Activated naive CD8-positive, alpha-beta T cell treated with anti-CD3 and anti-CD28 coated beads, Interleukin-2, amount 10 ng/mL, durations not matched to agents 7 days and 5 days (primary cell): ENCODE results near the gene TSPAN5. TPM values are rescaled to one million over a fixed set of nuclear protein-coding genes. Genes with fewer than 3 reads are reported as not detected.

Experiments used
- ATAC-seq: fragments of 150-1000 bp; cut with Tn5 transposase; one replicate; pipeline ENCODE4 v1.10.0; 2021; ENCODE audit warnings: low read depth, moderate library complexity
- POLR2A ChIA-PET: fragments of 350-600 bp; sonication (Branson Sonifier 250); formaldehyde crosslinking; loops from one replicate; lab custom pipeline; 2021; ENCODE audit warnings: antibody characterized with exemption; lab: Charles Lee
- DNase-seq: peaks from one replicate; pipeline ENCODE4 v3.0.0; 2021
- H3K27ac Mint-ChIP-seq: one replicate; pipeline ENCODE4 v1.8.0; 2022; ENCODE audit warnings: mild to moderate bottlenecking, mixed read lengths
- H3K27me3 Mint-ChIP-seq: one replicate; pipeline ENCODE4 v1.8.0; 2022; ENCODE audit warnings: mild to moderate bottlenecking, moderate library complexity, mixed read lengths
- H3K36me3 Mint-ChIP-seq: one replicate; pipeline ENCODE4 v1.8.0; 2021; ENCODE audit warnings: mild to moderate bottlenecking, mixed read lengths
- H3K4me1 Mint-ChIP-seq: one replicate; pipeline ENCODE4 v1.8.0; 2021; ENCODE audit warnings: mixed read lengths
- H3K4me3 Mint-ChIP-seq: one replicate; pipeline ENCODE4 v1.8.0; 2022; ENCODE audit warnings: mild to moderate bottlenecking, moderate library complexity, mixed read lengths
- H3K9me3 Mint-ChIP-seq: one replicate; pipeline ENCODE4 v1.8.0; 2021; ENCODE audit warnings: mixed read lengths
- total RNA-seq, 2 experiments: library from RNA; stranded (reverse); gene quantifications; one replicate each; pipeline ENCODE4 v1.2.3, GENCODE V29; 2021

TSPAN5 gene
- total RNA-seq, 2 experiments from 2014 or later = 19.8 to 21.4 TPM

- POLR2A ChIA-PET = no interaction called here
- Mint-ChIP-seq H3K4me1 (peaks cover 8% of the 10 kb centered on the region), H3K27ac (no peak overlapping the region), H3K36me3 (peaks cover 41% of the 10 kb centered on the region), H3K27me3 (no peaks in the 10 kb centered on the region), H3K9me3 (peaks cover 1% of the 10 kb centered on the region), H3K4me3 (no peak overlapping the region)
- DNase-seq = no peak
- no peak for ATAC-seq
These were observed 85.7 kb downstream of the TSPAN5 start for GRCh38 chr4:98572697-98573096.

- H3K36me3 Mint-ChIP-seq = peaks cover 38% of the 10 kb centered on the region
- POLR2A ChIA-PET = no interaction called here
- H3K27ac Mint-ChIP-seq = no peak overlapping the region
- peaks cover 1% of the 10 kb centered on the region for H3K9me3 Mint-ChIP-seq
- no peak for ATAC-seq
- DNase-seq = no peak
- H3K27me3 Mint-ChIP-seq = no peaks in the 10 kb centered on the region
- H3K4me1 Mint-ChIP-seq = peaks cover 11% of the 10 kb centered on the region
- H3K4me3 Mint-ChIP-seq = no peak overlapping the region
These were observed 87.1 kb downstream of the TSPAN5 start for GRCh38 chr4:98571161-98571786.

GRCh38 chr4:98570151-98570797 lies 88.1 kb downstream of the TSPAN5 start:
- no peak for ATAC-seq
- H3K36me3 Mint-ChIP-seq = peaks cover 33% of the 10 kb centered on the region
- H3K27me3 Mint-ChIP-seq = no peaks in the 10 kb centered on the region
- no peaks in the 10 kb centered on the region for H3K9me3 Mint-ChIP-seq
- peaks cover 11% of the 10 kb centered on the region for H3K4me1 Mint-ChIP-seq
- no peak overlapping the region for H3K4me3 Mint-ChIP-seq
- DNase-seq = no peak
- no peak overlapping the region for H3K27ac Mint-ChIP-seq
- POLR2A ChIA-PET = no interaction called here

GRCh38 chr4:98568941-98569663 lies 89.3 kb downstream of the TSPAN5 start:
- peaks cover 25% of the 10 kb centered on the region for H3K36me3 Mint-ChIP-seq
- POLR2A ChIA-PET = no interaction called here
- H3K27ac Mint-ChIP-seq = no peak overlapping the region

GRCh38 chr4:98567611-98568010 lies 90.8 kb downstream of the TSPAN5 start:
- ATAC-seq (no peak), DNase-seq (no peak)
- H3K9me3 Mint-ChIP-seq = no peaks in the 10 kb centered on the region
- POLR2A ChIA-PET = no interaction called here
- no peaks in the 10 kb centered on the region for H3K27me3 Mint-ChIP-seq
- no peak overlapping the region for H3K4me3 Mint-ChIP-seq
- no peak overlapping the region for H3K27ac Mint-ChIP-seq
- H3K36me3 Mint-ChIP-seq = peaks cover 18% of the 10 kb centered on the region
- peaks cover 13% of the 10 kb centered on the region for H3K4me1 Mint-ChIP-seq

More at GRCh38 chr4:98568941-98569663, 89.3 kb downstream of the TSPAN5 start:
- DNase-seq = no peak
- no peaks in the 10 kb centered on the region for H3K9me3 Mint-ChIP-seq
- no peak overlapping the region for H3K4me3 Mint-ChIP-seq
- H3K27me3 Mint-ChIP-seq = no peaks in the 10 kb centered on the region
- peaks cover 11% of the 10 kb centered on the region for H3K4me1 Mint-ChIP-seq
- no peak for ATAC-seq

- Mint-ChIP-seq H3K36me3 (peaks cover 21% of the 10 kb centered on the region), H3K27ac (no peak overlapping the region), H3K27me3 (no peaks in the 10 kb centered on the region), H3K9me3 (no peaks in the 10 kb centered on the region), H3K4me1 (peaks cover 12% of the 10 kb centered on the region), H3K4me3 (no peak overlapping the region)
- ATAC-seq (no peak), DNase-seq (no peak)
- POLR2A ChIA-PET = no interaction called here
These were observed 91.9 kb downstream of the TSPAN5 start for GRCh38 chr4:98566361-98567008.

- Mint-ChIP-seq H3K4me1 (peaks cover 12% of the 10 kb centered on the region), H3K36me3 (peaks cover 22% of the 10 kb centered on the region), H3K4me3 (no peak overlapping the region), H3K27ac (no peak overlapping the region), H3K27me3 (no peaks in the 10 kb centered on the region), H3K9me3 (no peaks in the 10 kb centered on the region)
- DNase-seq (no peak), ATAC-seq (no peak)
- POLR2A ChIA-PET = no interaction called here
These were observed 92.6 kb downstream of the TSPAN5 start for GRCh38 chr4:98565681-98566301.

- DNase-seq (no peak), ATAC-seq (no peak)
- Mint-ChIP-seq H3K4me1 (peaks cover 7% of the 10 kb centered on the region), H3K36me3 (peaks cover 15% of the 10 kb centered on the region), H3K27ac (no peak overlapping the region), H3K4me3 (no peak overlapping the region), H3K9me3 (no peaks in the 10 kb centered on the region), H3K27me3 (no peaks in the 10 kb centered on the region)
- POLR2A ChIA-PET = no interaction called here
These were observed 93.6 kb downstream of the TSPAN5 start for GRCh38 chr4:98564852-98565251.

- H3K9me3 Mint-ChIP-seq = no peaks in the 10 kb centered on the region
- no peak overlapping the region for H3K27ac Mint-ChIP-seq
- H3K4me1 Mint-ChIP-seq = peaks cover 4% of the 10 kb centered on the region
- ATAC-seq = no peak
- DNase-seq = no peak
- no peak overlapping the region for H3K4me3 Mint-ChIP-seq
- no peaks in the 10 kb centered on the region for H3K27me3 Mint-ChIP-seq
- POLR2A ChIA-PET = no interaction called here
- peaks cover 8% of the 10 kb centered on the region for H3K36me3 Mint-ChIP-seq
These were observed 98.1 kb downstream of the TSPAN5 start for GRCh38 chr4:98560321-98560720.

GRCh38 chr4:98558471-98559169 lies 99.8 kb downstream of the TSPAN5 start:
- peaks cover 4% of the 10 kb centered on the region for H3K4me1 Mint-ChIP-seq
- DNase-seq (no peak), ATAC-seq (no peak)
- H3K9me3 Mint-ChIP-seq = no peaks in the 10 kb centered on the region
- no peaks in the 10 kb centered on the region for H3K27me3 Mint-ChIP-seq
- no peak overlapping the region for H3K4me3 Mint-ChIP-seq
- no peak overlapping the region for H3K27ac Mint-ChIP-seq
- H3K36me3 Mint-ChIP-seq = peaks cover 11% of the 10 kb centered on the region
- POLR2A ChIA-PET = no interaction called here

GRCh38 chr4:98557194-98557892 lies 101.1 kb downstream of the TSPAN5 start:
- no peak for DNase-seq
- no peaks in the 10 kb centered on the region for H3K27me3 Mint-ChIP-seq
- peaks cover 13% of the 10 kb centered on the region for H3K36me3 Mint-ChIP-seq
- no peak overlapping the region for H3K4me3 Mint-ChIP-seq
- POLR2A ChIA-PET = no interaction called here
- ATAC-seq = no peak
- H3K9me3 Mint-ChIP-seq = no peaks in the 10 kb centered on the region
- H3K27ac Mint-ChIP-seq = no peak overlapping the region
- H3K4me1 Mint-ChIP-seq = peaks cover 3% of the 10 kb centered on the region

GRCh38 chr4:98556451-98556850 lies 102.0 kb downstream of the TSPAN5 start:
- DNase-seq (no peak), ATAC-seq (no peak)
- POLR2A ChIA-PET = no interaction called here
- Mint-ChIP-seq H3K4me3 (no peak overlapping the region), H3K4me1 (peaks cover 3% of the 10 kb centered on the region), H3K27me3 (no peaks in the 10 kb centered on the region), H3K27ac (no peak overlapping the region), H3K36me3 (peaks cover 13% of the 10 kb centered on the region), H3K9me3 (peaks cover 5% of the 10 kb centered on the region)
